B cell (primary cell): ENCODE results near the gene WDFY4.

ENCODE experiments used
- EZH2 ChIP-seq: IDR thresholded peaks from 2 replicates; pipeline ENCODE4 v1.6.1; 2012; ENCODE audit warnings: borderline replicate concordance, low read depth, mild to moderate bottlenecking, moderate library complexity, low read length; ENCODE audit not compliant: insufficient read depth, poor library complexity, severe bottlenecking
- TF ChIP-seq, protein P1 (sequence below): fragments of 200-600 bp; IDR thresholded peaks from one replicate; pipeline ENCODE4 v1.8.0; 2022; ENCODE audit warnings: antibody characterized with exemption, mild to moderate bottlenecking

GRCh38 chr10:48799341-48800006, 114.8 kb downstream of the WDFY4 start:
- TF ChIP-seq EZH2 = no peak
- TF ChIP-seq, protein P1, sequence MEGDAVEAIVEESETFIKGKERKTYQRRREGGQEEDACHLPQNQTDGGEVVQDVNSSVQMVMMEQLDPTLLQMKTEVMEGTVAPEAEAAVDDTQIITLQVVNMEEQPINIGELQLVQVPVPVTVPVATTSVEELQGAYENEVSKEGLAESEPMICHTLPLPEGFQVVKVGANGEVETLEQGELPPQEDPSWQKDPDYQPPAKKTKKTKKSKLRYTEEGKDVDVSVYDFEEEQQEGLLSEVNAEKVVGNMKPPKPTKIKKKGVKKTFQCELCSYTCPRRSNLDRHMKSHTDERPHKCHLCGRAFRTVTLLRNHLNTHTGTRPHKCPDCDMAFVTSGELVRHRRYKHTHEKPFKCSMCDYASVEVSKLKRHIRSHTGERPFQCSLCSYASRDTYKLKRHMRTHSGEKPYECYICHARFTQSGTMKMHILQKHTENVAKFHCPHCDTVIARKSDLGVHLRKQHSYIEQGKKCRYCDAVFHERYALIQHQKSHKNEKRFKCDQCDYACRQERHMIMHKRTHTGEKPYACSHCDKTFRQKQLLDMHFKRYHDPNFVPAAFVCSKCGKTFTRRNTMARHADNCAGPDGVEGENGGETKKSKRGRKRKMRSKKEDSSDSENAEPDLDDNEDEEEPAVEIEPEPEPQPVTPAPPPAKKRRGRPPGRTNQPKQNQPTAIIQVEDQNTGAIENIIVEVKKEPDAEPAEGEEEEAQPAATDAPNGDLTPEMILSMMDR = no peak
